WI38 (cell line): ENCODE measurements around the gene LINC01488.

ENCODE experiments used
- H3K4me3 ChIP-seq: 2 replicates; pipeline ENCODE4 v1.5.1; 2011; ENCODE audit warnings: low read depth, mild to moderate bottlenecking, control low read depth, low read length
- TF ChIP-seq, protein P1 (sequence below): IDR thresholded peaks from 2 replicates; pipeline ENCODE4 v1.5.1; 2012; ENCODE audit warnings: low read depth, mild to moderate bottlenecking, control low read depth, low read length

LINC01488 gene

DNA sequence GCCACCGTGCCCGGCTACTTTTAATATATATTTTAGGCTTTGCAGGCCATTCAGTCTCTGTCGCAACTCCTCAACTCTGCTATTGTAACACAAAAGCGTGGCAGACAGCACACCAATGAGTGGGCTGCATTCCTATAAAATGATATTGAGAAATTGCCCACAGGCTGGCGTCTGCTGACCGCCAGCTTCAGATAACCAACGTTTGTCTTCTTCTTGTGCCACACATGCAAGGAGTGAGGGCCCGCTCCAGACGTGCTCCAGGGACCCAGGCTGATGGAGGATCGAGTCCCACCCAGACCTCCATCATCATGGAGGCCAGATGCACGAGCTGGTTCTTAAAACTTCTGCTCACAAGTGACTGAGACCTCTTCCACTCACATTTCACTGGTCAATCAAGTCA, 35.4 kb upstream of the LINC01488 start:
- H3K4me3 ChIP-seq, result no peak overlapping the region
- TF ChIP-seq, protein P1, sequence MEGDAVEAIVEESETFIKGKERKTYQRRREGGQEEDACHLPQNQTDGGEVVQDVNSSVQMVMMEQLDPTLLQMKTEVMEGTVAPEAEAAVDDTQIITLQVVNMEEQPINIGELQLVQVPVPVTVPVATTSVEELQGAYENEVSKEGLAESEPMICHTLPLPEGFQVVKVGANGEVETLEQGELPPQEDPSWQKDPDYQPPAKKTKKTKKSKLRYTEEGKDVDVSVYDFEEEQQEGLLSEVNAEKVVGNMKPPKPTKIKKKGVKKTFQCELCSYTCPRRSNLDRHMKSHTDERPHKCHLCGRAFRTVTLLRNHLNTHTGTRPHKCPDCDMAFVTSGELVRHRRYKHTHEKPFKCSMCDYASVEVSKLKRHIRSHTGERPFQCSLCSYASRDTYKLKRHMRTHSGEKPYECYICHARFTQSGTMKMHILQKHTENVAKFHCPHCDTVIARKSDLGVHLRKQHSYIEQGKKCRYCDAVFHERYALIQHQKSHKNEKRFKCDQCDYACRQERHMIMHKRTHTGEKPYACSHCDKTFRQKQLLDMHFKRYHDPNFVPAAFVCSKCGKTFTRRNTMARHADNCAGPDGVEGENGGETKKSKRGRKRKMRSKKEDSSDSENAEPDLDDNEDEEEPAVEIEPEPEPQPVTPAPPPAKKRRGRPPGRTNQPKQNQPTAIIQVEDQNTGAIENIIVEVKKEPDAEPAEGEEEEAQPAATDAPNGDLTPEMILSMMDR, result no peak

DNA sequence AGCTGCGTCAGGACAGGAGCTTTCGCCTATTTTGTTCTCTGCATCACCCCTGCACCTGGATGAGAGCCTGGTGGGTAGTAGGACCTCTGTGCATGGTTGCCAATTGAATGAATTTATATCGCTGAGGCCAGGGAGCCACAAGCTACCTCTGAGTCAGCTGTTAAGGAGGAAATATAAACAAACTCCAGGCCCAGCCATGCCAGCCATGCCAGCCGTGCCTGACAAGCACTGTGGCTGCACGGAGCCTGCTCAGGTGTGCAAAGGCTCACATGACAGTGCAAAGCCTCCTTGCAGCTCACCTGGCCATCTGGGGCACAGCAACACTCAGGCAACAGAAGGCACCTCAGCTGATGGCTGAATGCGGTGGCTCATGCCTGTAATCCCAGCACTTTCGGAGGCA, 33.7 kb upstream of the LINC01488 start:
- TF ChIP-seq, protein P1, result no peak
- H3K4me3 ChIP-seq, result no peak overlapping the region

DNA sequence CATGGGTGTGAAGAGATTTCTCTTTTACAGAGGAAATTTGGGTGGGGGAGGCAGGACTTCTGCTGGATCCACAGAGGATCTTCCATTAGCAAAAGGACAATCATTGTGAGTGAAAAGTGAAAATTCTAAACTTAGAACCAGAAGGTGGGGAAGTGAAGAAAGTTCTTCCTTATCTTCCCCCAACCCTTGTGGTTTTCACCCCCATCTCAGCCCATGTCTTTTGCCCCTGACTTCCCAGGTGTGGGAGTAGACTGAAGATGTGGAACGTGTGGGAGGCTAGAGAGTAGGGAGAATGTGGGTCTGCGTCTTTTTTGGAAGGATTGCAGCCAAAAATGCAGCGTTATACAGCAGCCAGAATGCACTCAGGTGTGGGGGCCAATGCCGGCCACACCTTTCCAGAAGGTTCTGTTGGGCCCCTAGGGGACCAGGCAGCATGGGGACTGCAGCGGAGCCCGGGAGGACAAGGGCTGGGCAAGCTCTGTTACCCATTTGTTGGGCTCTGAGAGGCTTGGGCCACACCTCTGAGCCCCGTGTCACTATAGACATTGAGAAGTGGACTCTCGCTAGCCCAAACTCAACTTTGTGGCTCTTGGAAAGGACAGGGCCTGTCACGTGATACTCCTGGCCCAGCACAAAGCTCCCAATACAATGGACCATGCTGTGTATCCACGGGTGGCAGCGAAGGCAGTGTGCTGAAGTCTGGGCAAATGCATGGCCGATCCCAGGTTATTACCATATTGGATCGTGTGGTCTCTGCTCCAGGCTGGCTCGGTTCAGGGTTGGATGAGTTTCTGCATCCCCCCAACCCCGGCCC, 32.8 kb upstream of the LINC01488 start:
- no peak overlapping the region for H3K4me3 ChIP-seq
- TF ChIP-seq, protein P1, result no peak

DNA sequence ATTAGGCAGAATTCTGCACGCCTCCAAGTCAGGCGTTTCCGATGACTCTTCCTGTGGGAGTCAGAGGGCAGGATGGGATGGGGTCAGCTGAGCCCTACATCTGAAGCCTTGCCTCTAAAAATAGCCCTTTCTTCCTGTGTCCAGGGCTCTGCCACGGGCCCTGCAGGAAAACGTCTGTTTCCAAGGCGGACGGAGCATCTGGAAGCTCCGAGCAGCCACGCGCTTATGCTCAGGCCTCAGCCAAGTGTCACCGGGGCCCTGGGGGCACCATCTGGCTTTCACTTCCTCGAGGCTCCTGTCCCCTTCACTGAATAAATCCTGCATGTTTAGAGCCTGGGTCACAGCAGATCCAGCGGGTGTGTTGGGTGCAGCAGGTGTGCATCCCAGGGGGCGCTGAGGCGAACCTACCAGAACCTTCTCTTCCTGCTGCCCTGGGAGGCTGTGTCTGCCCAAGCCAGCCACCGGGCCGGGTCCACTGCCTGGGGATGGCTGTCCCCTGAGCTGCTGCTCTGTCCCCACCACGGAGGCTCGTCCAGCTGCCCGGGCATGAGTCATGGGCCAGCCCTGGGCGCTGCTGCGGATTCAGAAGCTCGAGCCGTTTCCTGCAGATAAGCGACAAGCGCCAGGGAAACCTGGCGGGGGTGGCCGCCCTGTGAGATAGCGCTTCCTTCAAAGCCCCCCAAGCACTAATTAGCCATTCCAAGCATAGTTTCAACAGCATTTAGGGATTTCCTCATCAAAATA, 32.0 kb upstream of the LINC01488 start:
- H3K4me3 ChIP-seq, result no peak overlapping the region
- TF ChIP-seq, protein P1, result no peak

DNA sequence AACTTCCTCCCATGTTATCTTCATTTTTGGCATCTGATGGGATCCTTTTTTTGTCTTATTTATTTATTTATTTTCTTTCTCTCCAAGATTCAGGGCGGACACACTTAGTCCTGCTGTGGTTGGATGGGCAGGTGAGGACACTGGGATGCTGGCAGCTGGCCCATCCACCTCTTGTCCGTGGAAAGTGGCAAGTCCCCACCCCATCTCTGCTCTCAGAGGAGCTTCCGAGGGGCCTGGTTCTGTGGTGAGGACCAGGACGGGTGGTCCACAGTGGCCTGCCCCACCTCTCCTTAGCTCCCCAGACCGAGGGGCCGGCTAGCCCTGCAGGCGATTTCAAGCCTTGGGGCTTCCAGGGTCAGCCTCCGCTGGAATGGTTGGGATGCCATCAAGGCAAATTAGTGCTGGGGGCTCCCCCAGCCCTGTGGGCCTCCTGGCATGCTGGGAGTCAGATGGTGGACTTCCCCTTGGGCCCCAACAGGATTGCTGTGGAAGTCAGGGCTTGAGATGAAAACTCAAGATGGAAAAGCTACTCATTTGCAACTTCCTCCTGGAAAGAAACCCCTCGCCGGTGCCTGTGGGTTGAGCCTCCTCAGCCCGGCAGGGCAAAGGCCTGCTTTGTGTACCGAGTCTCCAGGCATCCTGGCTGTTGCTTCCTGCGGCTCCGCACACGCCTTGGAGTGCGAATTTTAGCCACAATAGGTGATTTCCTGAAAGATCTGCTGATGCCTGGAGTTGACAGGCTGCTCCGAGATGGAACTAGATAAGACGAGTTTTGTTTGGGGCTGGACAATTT, 31.2 kb upstream of the LINC01488 start:
- no peak overlapping the region for H3K4me3 ChIP-seq
- TF ChIP-seq, protein P1, result no peak

DNA sequence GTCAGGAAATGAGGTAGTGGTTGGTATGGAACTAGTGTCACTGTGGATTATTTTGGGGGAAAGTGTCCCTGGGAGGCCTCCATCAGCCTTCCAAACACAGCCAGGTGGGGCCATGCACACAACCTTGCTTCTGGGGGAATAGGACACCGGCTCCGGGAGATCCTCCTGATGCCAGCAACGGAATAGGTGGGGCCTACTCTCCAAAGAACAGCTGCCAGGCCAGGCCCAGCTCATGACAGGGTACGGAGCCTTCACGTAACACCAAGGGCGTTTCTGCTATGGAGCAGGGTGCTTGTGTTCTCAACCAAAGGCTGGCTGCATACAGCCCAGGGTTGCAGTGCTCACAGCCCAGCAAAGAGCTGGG, 30.6 kb upstream of the LINC01488 start:
- TF ChIP-seq, protein P1, result no peak
- H3K4me3 ChIP-seq, result no peak overlapping the region
